Aorta (tissue), 5 donors: ENCODE measurements around the gene CCDC185. TPM values are rescaled to one million over a fixed set of nuclear protein-coding genes. Genes with fewer than 3 reads are reported as not detected.

ENCODE experiments used
- ATAC-seq: fragments of 200-7000 bp; cut with Tn5 transposase; one replicate; pipeline ENCODE4 v1.9.1; 2022; ENCODE audit warnings: moderate library complexity; ENCODE audit not compliant: low FRiP score
- DNase-seq, 2 donors: peaks; one replicate each; pipeline ENCODE4 v3.0.0-alpha.2; 2020
- H3K27ac ChIP-seq, 2 donors: one replicate each; pipeline ENCODE4 v1.5.1; 2013; ENCODE audit warnings: low read length in 2 of 2, mild to moderate bottlenecking in 2 of 2, moderate library complexity in 2 of 2, control low read depth in 1 of 2, inconsistent platforms in 1 of 2, low read depth in 1 of 2
- H3K27me3 ChIP-seq, 2 donors: one replicate each; pipeline ENCODE4 v1.6.1; 2013; ENCODE audit warnings: control low read depth in 1 of 2, low read length in 1 of 2, mild to moderate bottlenecking in 1 of 2, moderate library complexity in 1 of 2; ENCODE audit not compliant: insufficient read depth in 2 of 2, control insufficient read depth in 1 of 2
- H3K36me3 ChIP-seq, 2 donors: one replicate each; pipeline ENCODE4 v1.6.1; 2013; ENCODE audit warnings: control low read depth in 1 of 2, low read length in 1 of 2, mild to moderate bottlenecking in 1 of 2; ENCODE audit not compliant: insufficient read depth in 2 of 2, control insufficient read depth in 1 of 2
- H3K4me1 ChIP-seq, 2 donors: one replicate each; pipeline ENCODE4 v1.6.1; 2013; ENCODE audit warnings: low read length in 2 of 2, control low read depth in 1 of 2, mild to moderate bottlenecking in 1 of 2, moderate library complexity in 1 of 2; ENCODE audit not compliant: insufficient read depth in 2 of 2, control insufficient read depth in 1 of 2
- H3K4me3 ChIP-seq, 2 donors: one replicate each; pipeline ENCODE4 v1.5.1; 2013; ENCODE audit warnings: low read length in 2 of 2, control low read depth in 1 of 2, mild to moderate bottlenecking in 1 of 2
- H3K9me3 ChIP-seq: one replicate; pipeline ENCODE4 v1.6.1; 2013; ENCODE audit warnings: mild to moderate bottlenecking, low read length; ENCODE audit not compliant: control insufficient read depth
- WGBS, 2 donors: extraction: QIAGEN DNeasy Blood & Tissue Kit; methylation state at CpG; one replicate each; pipeline ENCODE4 v1.1.7; 2013; 5-methylcytosine and 5-hydroxymethylcytosine counted together
- intact Hi-C, 2 donors: fragments of 100-400 bp; cut with DNase I; formaldehyde crosslinking; loops; one replicate each; pipeline versions ENCODE4 v1.14.2 to v1.15.0; 2022
- long read RNA-seq, 2 donors: library from polyadenylated mRNA; unstranded; transcript quantifications; one replicate each; pipeline ENCODE4 v2.0.0, GENCODE V29; 2020 to 2021
- polyA plus RNA-seq, 2 donors: library from polyadenylated mRNA; stranded (reverse); fragments of 200-250 nt; gene quantifications; one replicate each; pipeline ENCODE4 v1.2.3, GENCODE V29; 2013
- total RNA-seq, 2 donors: library from RNA; stranded (reverse); fragmentation: NEBNext Ultra II Directional; extraction: Animal tissue kit (Norgen Biotek cat#: 25700); gene quantifications; one replicate each; pipeline ENCODE4 v1.2.1, GENCODE V29; 2021
- donor health status: healthy with polysubstance abuse.
- donor health status: Bipolar disorder and iron deficiency.
- donor health status: DM: no; HTN: no; CAD: no.
- donor health status: DM: no; HTN: no; CAD: no.
- donor health status: DM: yes; HTN: yes; CAD: no.

The CCDC185 gene
- total RNA-seq: not detected
- not detected for polyA plus RNA-seq
- long read RNA-seq, donor 1: 0 reads
- long read RNA-seq, donor 2: 0 reads

DNA sequence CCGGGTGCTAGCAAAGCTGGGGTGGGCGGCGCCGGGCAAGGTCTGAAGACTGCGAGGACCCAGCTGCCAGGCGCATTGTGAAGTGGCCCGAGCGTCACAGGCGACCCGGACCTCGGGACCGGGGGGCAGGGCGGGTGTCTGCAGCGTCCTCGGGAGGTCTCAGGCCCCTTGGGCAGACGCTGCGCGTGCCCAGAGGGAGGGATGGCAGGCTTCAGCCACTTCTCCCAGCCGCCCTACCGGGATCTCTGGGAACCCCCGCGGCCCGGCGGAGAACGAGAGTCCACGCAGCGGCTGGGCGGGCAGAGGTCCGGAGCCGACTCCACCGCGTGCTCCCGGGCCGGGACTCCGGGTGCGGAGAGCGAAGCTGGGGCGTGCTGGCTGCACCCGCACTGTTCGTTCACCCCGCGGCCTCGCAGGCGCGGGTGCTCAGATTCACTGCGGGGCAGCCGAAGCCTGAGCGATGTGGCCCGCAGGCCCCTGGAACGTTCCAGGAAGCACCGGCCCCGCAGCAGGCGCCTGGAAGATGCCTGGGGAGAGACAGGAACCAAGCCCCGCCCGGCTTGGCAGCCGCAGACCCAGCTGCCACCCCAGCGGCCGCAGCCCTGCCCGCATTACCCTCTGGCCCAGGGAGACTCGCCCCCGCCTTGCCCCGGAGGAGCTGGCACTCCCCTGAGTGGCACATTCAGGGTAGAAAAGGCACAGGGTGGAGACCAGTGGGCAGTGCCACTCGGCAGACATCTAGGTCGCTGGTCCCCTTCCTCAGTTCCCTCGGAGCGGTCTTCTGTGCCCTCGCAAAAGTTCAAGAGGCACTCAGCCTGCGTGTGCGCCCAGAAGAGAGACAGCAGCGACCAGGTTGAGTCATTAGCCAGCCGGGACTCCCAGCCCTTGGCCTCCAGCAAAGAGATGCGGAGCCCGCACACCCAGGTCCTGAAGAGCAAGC is at the start of gene CCDC185:
CCDC185 (plus strand) TSS at position 141 of the 940 bp plus-strand sequence; CDS start at position 202, 61 bp downstream.
- no peaks in the 10 kb centered on the region for H3K9me3 ChIP-seq
- 26 to 30% methylated on average over 59 to 73 of the region's 73 CpGs for WGBS, 2 donors
- DNase-seq: peak; percentile 48 to 74
- no peaks in the 10 kb centered on the region for H3K4me1 ChIP-seq
- H3K27me3 ChIP-seq: no peaks in the 10 kb centered on the region
- intact Hi-C loops: no loop called here
- no peaks in the 10 kb centered on the region for H3K36me3 ChIP-seq
- ATAC-seq: peak; percentile 29
- H3K4me3 ChIP-seq: peak within 1 kb of the TSS in 1 of 2 donors; percentile 24
- H3K27ac ChIP-seq: no peak within 1 kb of the TSS

- ATAC-seq: no peak
- no peak overlapping the region for H3K27ac ChIP-seq
- no peaks in the 10 kb centered on the region for H3K9me3 ChIP-seq
- H3K4me3 ChIP-seq: no peak overlapping the region
- no peak for DNase-seq
- intact Hi-C loops: no loop called here
- H3K4me1 ChIP-seq: no peaks in the 10 kb centered on the region
- H3K36me3 ChIP-seq: no peaks in the 10 kb centered on the region
- WGBS, 2 donors: 26 to 39% methylated on average over 3 of the region's 3 CpGs
- peaks cover 0 to 3% of the 10 kb centered on the region in 2 donors for H3K27me3 ChIP-seq
Measured at GRCh38 chr1:223343692-223344091, 49.5 kb upstream of the CCDC185 start.

DNA sequence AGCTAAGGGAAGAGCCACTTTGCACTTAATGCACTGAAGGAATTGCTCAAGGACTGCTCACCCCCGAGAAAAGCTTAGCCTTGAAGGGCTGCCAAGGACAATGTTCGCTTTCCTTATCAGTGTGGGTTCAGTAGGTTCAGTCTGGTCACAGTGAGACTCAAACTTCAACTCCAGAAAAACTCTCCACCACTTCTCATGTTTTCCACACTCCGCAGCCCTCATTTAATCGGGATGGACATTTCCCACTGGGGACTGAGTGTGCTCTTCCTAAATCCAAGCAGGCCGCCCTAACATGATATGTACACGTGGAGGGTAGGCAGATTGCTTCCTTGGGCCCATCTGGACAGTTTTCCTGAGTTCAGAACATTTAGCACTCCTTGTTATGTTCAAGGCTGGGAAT is 48.7 kb upstream of the CCDC185 start:
- WGBS, 2 donors: 43% methylated on average over 6 of the region's 6 CpGs
- Histone ChIP-seq H3K4me1 (no peaks in the 10 kb centered on the region), H3K27ac (no peak overlapping the region), H3K4me3 (no peak overlapping the region), H3K27me3 (peaks cover 0 to 3% of the 10 kb centered on the region in 2 donors), H3K9me3 (no peaks in the 10 kb centered on the region), H3K36me3 (no peaks in the 10 kb centered on the region)
- intact Hi-C loops: no loop called here
- no peak for DNase-seq
- peak; percentile 52 for ATAC-seq

DNA sequence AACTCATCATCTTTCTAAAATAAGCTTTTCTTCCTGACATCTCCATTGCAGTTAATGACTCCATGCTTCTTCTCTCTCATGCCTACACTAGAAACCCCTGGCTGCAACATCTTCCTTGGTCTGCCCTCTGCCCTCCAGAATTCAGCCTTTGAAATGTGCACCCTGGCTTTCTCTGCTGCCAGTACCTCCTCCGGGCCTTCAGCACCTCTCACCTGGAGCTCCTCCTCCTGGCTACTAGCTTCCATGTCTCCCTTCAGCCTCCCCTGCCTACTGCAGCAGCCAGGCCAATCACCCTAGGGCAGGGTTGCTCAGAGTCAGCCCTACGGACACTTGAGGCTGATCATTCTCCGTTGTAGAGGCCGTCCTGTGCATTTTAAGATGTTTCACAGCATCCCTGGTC is 47.5 kb upstream of the CCDC185 start:
- DNase-seq: no peak
- H3K27ac ChIP-seq: no peak overlapping the region
- no peak for ATAC-seq
- H3K27me3 ChIP-seq: no peaks in the 10 kb centered on the region
- no peak overlapping the region for H3K4me3 ChIP-seq
- no peaks in the 10 kb centered on the region for H3K36me3 ChIP-seq
- H3K9me3 ChIP-seq: no peaks in the 10 kb centered on the region
- H3K4me1 ChIP-seq: no peaks in the 10 kb centered on the region
- intact Hi-C loops: no loop called here
- WGBS, 2 donors: 91 to 93% methylated on average over 4 of the region's 4 CpGs

GRCh38 chr1:223346311-223346710 is 46.9 kb upstream of the CCDC185 start:
- whole genome bisulfite sequencing, 2 donors: 93 to 98% methylated on average over 4 of the region's 4 CpGs
- Histone ChIP-seq H3K9me3 (no peaks in the 10 kb centered on the region), H3K27me3 (no peaks in the 10 kb centered on the region), H3K4me1 (no peaks in the 10 kb centered on the region), H3K27ac (no peak overlapping the region), H3K36me3 (no peaks in the 10 kb centered on the region), H3K4me3 (no peak overlapping the region)
- ATAC-seq: no peak
- intact Hi-C loops: no loop called here
- no peak for DNase-seq

DNA sequence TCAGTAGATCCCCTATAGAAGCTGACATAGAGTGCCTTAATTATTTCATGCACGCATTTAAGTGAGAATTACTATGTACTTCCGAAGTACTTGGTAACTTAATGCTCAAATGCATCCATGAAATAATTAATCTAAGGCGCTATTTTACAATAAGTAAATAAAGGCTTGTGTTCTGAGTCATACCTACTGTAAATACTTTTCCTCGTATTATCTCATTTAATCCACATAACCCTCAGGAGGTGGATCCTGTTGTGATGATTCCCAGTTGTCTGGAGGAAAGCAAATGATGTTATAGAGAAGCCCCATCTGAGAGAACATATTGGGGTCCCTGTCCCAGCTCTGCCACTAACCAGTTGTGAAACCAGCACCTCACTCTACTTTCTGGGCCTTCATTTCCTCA is 45.6 kb upstream of the CCDC185 start:
- H3K4me3 ChIP-seq: no peak overlapping the region
- WGBS, 2 donors: 91 to 96% methylated on average over 4 of the region's 4 CpGs
- no peaks in the 10 kb centered on the region for H3K27me3 ChIP-seq
- H3K4me1 ChIP-seq: no peaks in the 10 kb centered on the region
- DNase-seq (no peak), ATAC-seq (no peak)
- intact Hi-C loops: no loop called here
- H3K27ac ChIP-seq: no peak overlapping the region
- H3K36me3 ChIP-seq: no peaks in the 10 kb centered on the region
- no peaks in the 10 kb centered on the region for H3K9me3 ChIP-seq

DNA sequence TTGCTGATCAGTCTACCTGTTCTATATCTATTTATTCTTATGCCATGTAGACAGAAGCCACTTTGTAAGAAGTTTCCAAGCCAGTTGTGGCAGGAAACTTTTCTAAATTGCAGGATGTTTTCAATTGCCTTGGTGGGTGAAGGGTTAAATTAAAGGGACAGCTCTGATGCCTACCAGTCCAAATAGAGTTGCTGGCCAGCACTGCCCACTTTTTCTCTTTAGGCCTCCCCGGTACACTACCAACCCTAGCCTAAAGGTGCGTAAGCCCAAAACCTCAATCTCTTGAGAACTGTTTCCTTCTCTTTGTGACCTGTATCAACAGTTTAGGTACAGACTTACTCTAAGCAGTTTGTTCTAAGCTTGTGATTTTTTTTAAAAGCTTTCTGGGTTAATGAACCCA is 44.8 kb upstream of the CCDC185 start:
- Histone ChIP-seq H3K4me1 (no peaks in the 10 kb centered on the region), H3K27ac (no peak overlapping the region), H3K4me3 (no peak overlapping the region), H3K36me3 (no peaks in the 10 kb centered on the region), H3K27me3 (no peaks in the 10 kb centered on the region), H3K9me3 (no peaks in the 10 kb centered on the region)
- no peak for DNase-seq
- intact Hi-C loops: no loop called here
- WGBS, 2 donors: 60 to 67% methylated on average over 2 of the region's 2 CpGs
- ATAC-seq: no peak

DNA sequence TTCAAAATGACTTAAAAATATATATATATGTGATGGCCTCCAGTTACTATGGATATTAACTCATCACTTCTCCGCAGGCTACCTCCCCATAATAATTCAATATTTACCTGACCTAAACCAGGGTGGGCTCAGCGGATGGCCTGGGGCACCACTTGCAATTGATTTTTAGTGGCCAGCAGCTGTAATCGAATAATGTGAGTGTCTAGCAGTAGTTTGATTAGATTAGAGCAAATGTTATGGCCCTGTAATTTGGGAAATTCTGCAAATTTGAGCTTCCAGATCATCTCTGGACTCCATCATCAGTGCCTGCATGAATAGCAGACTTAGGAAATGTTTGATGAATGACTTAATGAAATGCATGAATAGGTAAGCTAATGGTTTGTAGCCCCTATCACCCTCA is 44.0 kb upstream of the CCDC185 start:
- DNase-seq (no peak), ATAC-seq (no peak)
- Histone ChIP-seq H3K27me3 (no peaks in the 10 kb centered on the region), H3K27ac (no peak overlapping the region), H3K36me3 (no peaks in the 10 kb centered on the region), H3K4me3 (no peak overlapping the region), H3K9me3 (no peaks in the 10 kb centered on the region), H3K4me1 (no peaks in the 10 kb centered on the region)
- intact Hi-C loops: no loop called here
- WGBS, 2 donors: 94 to 95% methylated on average over 3 of the region's 3 CpGs

- WGBS, 2 donors: 77 to 86% methylated on average over 5 of the region's 5 CpGs
- Histone ChIP-seq H3K4me3 (no peak overlapping the region), H3K36me3 (no peaks in the 10 kb centered on the region), H3K27ac (no peak overlapping the region), H3K4me1 (no peaks in the 10 kb centered on the region), H3K27me3 (no peaks in the 10 kb centered on the region), H3K9me3 (no peaks in the 10 kb centered on the region)
- ATAC-seq: no peak
- intact Hi-C loops: no loop called here
- DNase-seq: no peak
Measured at GRCh38 chr1:223350361-223350908, 42.8 kb upstream of the CCDC185 start.
